ENCODE measurements around the gene PDIA6.
A peak's percentile ranks its signal among the peaks of the same experiment; 100 is the strongest.

The PDIA6 gene

GRCh38 chr2:10760794-10761504, 51.6 kb downstream of the PDIA6 start:
- DNase-seq (ENCODE audit: insufficient read length, low spot score): peak; percentile 23
- TF ChIP-seq, protein P1, sequence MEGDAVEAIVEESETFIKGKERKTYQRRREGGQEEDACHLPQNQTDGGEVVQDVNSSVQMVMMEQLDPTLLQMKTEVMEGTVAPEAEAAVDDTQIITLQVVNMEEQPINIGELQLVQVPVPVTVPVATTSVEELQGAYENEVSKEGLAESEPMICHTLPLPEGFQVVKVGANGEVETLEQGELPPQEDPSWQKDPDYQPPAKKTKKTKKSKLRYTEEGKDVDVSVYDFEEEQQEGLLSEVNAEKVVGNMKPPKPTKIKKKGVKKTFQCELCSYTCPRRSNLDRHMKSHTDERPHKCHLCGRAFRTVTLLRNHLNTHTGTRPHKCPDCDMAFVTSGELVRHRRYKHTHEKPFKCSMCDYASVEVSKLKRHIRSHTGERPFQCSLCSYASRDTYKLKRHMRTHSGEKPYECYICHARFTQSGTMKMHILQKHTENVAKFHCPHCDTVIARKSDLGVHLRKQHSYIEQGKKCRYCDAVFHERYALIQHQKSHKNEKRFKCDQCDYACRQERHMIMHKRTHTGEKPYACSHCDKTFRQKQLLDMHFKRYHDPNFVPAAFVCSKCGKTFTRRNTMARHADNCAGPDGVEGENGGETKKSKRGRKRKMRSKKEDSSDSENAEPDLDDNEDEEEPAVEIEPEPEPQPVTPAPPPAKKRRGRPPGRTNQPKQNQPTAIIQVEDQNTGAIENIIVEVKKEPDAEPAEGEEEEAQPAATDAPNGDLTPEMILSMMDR (IDR thresholded peaks at IDR 0.05; ENCODE audit: insufficient read depth, missing control alignments): no peak
- no peak for FAIRE-seq

- TF ChIP-seq, protein P1 (IDR thresholded peaks at IDR 0.05; ENCODE audit: insufficient read depth, missing control alignments): no peak
- DNase-seq (ENCODE audit: insufficient read length, low spot score) (peak; percentile 9), FAIRE-seq (no peak)
Observed at GRCh38 chr2:10759151-10759714, 53.4 kb downstream of the PDIA6 start.

GRCh38 chr2:10757814-10758286, 54.7 kb downstream of the PDIA6 start:
- DNase-seq (ENCODE audit: insufficient read length, low spot score) (no peak), FAIRE-seq (no peak)
- TF ChIP-seq, protein P1 (IDR thresholded peaks at IDR 0.05; ENCODE audit: insufficient read depth, missing control alignments): no peak

DNA sequence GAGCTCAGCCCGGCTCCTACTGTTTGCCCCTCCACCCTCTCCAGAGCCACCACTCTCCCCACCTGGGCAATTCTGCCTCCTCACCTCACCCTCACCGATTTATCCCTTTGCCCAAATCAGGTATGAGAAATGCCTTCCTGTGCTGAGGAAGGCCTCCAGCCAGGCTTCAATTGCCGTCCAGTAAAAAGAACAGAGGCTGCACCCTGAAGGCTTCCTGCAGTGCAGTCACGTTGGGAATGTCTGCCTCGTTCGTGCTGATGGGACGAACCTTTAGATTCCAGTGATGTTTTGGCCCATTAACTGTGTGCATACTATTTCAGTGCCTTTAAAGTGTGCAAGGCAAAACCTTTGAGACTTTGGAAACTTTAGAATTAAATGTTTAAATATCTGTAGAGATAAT, 57.0 kb downstream of the PDIA6 start:
- TF ChIP-seq, protein P1 (IDR thresholded peaks at IDR 0.05; ENCODE audit: insufficient read depth, missing control alignments): no peak
- no peak for FAIRE-seq

DNA sequence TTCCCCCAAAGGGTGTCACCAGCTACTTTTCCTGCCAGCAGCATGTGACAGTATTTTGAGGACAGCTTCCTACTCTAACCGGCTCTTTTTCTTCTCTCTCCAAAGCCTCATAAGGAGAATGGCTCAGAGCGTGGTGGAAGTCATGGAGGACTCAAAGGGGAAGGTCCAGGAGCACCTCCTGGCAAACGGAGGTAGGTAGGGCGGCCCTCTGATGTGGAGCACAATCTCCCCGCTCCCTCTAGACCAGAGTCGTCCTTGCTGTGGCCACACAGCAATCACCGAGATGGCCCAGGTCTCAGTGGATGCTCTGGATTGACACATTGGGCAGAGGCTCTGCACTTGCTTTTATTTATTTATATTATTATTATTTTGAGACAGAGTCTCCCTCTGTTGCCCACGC, 58.7 kb downstream of the PDIA6 start:
- no peak for DNase-seq (ENCODE audit: insufficient read length, low spot score)
- FAIRE-seq: no peak
- TF ChIP-seq, protein P1 (IDR thresholded peaks at IDR 0.05; ENCODE audit: insufficient read depth, missing control alignments): no peak

More for the DNA sequence above, 57.0 kb downstream of the PDIA6 start:
- no peak for DNase-seq (ENCODE audit: insufficient read length, low spot score)

GRCh38 chr2:10753156-10753555, 59.4 kb downstream of the PDIA6 start:
- FAIRE-seq (no peak), DNase-seq (ENCODE audit: insufficient read length, low spot score) (no peak)
- TF ChIP-seq, protein P1 (IDR thresholded peaks at IDR 0.05; ENCODE audit: insufficient read depth, missing control alignments): no peak

DNA sequence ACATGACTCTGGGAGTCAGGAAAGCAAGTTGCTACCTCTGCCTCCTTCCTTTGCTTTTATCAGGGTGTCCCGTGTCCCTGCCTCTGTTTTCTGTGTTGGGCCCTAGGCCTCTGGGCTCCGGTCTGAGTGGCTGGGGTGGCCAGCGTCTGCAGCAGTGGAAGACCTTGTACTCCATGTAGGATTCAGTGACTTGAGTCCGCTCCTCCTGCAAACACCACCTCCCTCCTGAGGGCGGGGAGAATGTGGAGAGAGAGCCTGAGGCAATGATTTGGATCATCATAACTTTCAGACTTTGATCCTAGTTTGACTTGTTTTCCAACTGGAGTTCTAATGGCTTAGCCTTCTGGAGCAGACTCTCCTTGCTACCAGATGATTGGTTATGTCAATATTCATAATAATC, 60.3 kb downstream of the PDIA6 start:
- DNase-seq (ENCODE audit: insufficient read length, low spot score) (no peak), FAIRE-seq (no peak)
- TF ChIP-seq, protein P1 (IDR thresholded peaks at IDR 0.05; ENCODE audit: insufficient read depth, missing control alignments): no peak
